Activated B cell treated with CpG ODN at 0.5 μM for 24 hours (primary cell): ENCODE measurements around the gene TCF23. TPM values are rescaled to one million over a fixed set of nuclear protein-coding genes. Genes with fewer than 3 reads are reported as not detected.

ENCODE experiments used
- ATAC-seq: fragments of 200-7000 bp; cut with Tn5 transposase; one replicate; pipeline ENCODE4 v1.10.0; 2021; ENCODE audit warnings: low read depth, mild to moderate bottlenecking, moderate library complexity
- CTCF ChIA-PET: fragments of 350-600 bp; sonication (Branson Sonifier 250); formaldehyde crosslinking; loops from one replicate; lab custom pipeline; 2021; ENCODE audit warnings: antibody characterized with exemption; lab: Charles Lee
- POLR2A ChIA-PET: fragments of 350-600 bp; sonication (Branson Sonifier 250); formaldehyde crosslinking; loops from one replicate; lab custom pipeline; 2021; ENCODE audit warnings: antibody characterized with exemption; lab: Charles Lee
- DNase-seq: peaks from one replicate; pipeline ENCODE4 v3.0.0; 2022
- H3K27ac Mint-ChIP-seq: one replicate; pipeline ENCODE4 v1.8.0; 2020; ENCODE audit warnings: mixed read lengths
- H3K27me3 Mint-ChIP-seq: one replicate; pipeline ENCODE4 v1.8.0; 2021; ENCODE audit warnings: mixed read lengths
- H3K36me3 Mint-ChIP-seq: one replicate; pipeline ENCODE4 v1.8.0; 2021; ENCODE audit warnings: low read depth, mixed read lengths
- H3K4me1 Mint-ChIP-seq: one replicate; pipeline ENCODE4 v1.8.0; 2021; ENCODE audit warnings: mixed read lengths
- H3K4me3 Mint-ChIP-seq: one replicate; pipeline ENCODE4 v1.8.0; 2020; ENCODE audit warnings: mild to moderate bottlenecking, mixed read lengths
- H3K9me3 Mint-ChIP-seq: one replicate; pipeline ENCODE4 v1.8.0; 2020; ENCODE audit warnings: mixed read lengths
- intact Hi-C: fragments of 100-400 bp; cut with micrococcal nuclease; formaldehyde crosslinking; loops from one replicate; pipeline ENCODE4 v1.15.1; 2024
- total RNA-seq: library from RNA; stranded (reverse); gene quantifications from 2 replicates; pipeline ENCODE4 v1.2.3, GENCODE V29; 2022
- TF ChIP-seq, protein P1 (sequence below): fragments of 200-600 bp; IDR thresholded peaks from one replicate; pipeline ENCODE4 v1.8.0; 2022; ENCODE audit warnings: antibody characterized with exemption, mild to moderate bottlenecking

Gene TCF23
- total RNA-seq, 1 donor from 2014 or later = 0.07 TPM

DNA sequence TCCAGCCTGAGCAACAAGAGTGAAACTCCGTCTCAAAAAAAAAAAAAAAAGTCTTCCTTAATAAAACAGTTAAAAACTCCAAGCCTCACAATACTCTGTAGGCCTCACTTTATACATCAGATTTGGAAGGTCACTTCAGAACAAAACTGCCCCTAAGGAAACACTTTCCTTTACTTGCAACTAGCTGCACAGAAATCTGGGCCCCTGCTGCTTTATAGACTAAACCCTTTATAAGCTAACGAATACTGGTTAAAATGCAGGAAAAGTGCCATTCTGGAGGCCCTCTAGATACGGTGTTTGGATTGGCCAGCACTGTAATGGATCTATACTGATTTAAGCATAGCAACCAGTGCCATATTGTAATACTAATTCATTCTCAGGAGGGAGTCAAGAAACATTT lies 23.7 kb upstream of the TCF23 start:
- no peak overlapping the region for H3K27ac Mint-ChIP-seq
- POLR2A ChIA-PET = interaction anchor here (3.5 kb wide), 1 partner anchor 9 kb away, joined by 32 read pairs; the partner anchor contains the start of gene PREB
- no peak overlapping the region for H3K4me3 Mint-ChIP-seq

DNA sequence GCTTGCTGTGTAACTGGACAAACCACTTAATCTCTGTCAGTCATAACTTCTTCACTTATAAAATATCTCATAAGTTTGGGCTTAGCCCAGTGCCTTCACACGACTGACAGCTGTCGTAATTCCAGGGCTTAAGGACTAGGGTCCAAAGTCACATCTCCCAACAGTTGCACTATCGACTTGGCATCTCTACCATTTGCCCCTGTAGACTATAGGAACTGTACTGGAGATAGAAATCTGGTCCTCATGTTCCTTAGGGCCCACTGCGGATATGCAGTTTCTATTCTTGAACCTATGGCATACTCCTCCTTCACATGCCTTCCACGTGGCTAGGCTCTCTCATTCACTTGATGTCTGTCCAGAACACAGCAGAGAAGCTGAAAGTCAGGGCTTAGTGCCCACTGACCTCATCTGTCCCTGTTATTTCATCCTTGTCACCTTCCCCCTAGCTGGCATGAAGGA lies 22.5 kb upstream of the TCF23 start:
- ChIA-PET CTCF (no interaction called here), POLR2A (interaction anchor here (0.7 kb wide), 1 partner anchor 40 kb away, joined by 3 read pairs; the partner anchor contains the start of gene KHK)
- H3K4me3 Mint-ChIP-seq = no peak overlapping the region
- intact Hi-C loops = no loop called here
- peaks cover 5% of the 10 kb centered on the region for H3K27me3 Mint-ChIP-seq
- TF ChIP-seq, protein P1, sequence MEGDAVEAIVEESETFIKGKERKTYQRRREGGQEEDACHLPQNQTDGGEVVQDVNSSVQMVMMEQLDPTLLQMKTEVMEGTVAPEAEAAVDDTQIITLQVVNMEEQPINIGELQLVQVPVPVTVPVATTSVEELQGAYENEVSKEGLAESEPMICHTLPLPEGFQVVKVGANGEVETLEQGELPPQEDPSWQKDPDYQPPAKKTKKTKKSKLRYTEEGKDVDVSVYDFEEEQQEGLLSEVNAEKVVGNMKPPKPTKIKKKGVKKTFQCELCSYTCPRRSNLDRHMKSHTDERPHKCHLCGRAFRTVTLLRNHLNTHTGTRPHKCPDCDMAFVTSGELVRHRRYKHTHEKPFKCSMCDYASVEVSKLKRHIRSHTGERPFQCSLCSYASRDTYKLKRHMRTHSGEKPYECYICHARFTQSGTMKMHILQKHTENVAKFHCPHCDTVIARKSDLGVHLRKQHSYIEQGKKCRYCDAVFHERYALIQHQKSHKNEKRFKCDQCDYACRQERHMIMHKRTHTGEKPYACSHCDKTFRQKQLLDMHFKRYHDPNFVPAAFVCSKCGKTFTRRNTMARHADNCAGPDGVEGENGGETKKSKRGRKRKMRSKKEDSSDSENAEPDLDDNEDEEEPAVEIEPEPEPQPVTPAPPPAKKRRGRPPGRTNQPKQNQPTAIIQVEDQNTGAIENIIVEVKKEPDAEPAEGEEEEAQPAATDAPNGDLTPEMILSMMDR = no peak
- DNase-seq = no peak
- H3K36me3 Mint-ChIP-seq = peaks cover 24% of the 10 kb centered on the region
- H3K4me1 Mint-ChIP-seq = peaks cover 8% of the 10 kb centered on the region
- H3K9me3 Mint-ChIP-seq = no peaks in the 10 kb centered on the region
- no peak for ATAC-seq
- no peak overlapping the region for H3K27ac Mint-ChIP-seq

More for the DNA sequence above, 23.7 kb upstream of the TCF23 start:
- CTCF ChIA-PET = no interaction called here
- intact Hi-C loops = no loop called here
- Mint-ChIP-seq H3K4me1 (peaks cover 8% of the 10 kb centered on the region), H3K9me3 (no peaks in the 10 kb centered on the region), H3K27me3 (peaks cover 11% of the 10 kb centered on the region), H3K36me3 (peaks cover 14% of the 10 kb centered on the region)
- ATAC-seq (no peak), DNase-seq (no peak)
- TF ChIP-seq, protein P1 = no peak

DNA sequence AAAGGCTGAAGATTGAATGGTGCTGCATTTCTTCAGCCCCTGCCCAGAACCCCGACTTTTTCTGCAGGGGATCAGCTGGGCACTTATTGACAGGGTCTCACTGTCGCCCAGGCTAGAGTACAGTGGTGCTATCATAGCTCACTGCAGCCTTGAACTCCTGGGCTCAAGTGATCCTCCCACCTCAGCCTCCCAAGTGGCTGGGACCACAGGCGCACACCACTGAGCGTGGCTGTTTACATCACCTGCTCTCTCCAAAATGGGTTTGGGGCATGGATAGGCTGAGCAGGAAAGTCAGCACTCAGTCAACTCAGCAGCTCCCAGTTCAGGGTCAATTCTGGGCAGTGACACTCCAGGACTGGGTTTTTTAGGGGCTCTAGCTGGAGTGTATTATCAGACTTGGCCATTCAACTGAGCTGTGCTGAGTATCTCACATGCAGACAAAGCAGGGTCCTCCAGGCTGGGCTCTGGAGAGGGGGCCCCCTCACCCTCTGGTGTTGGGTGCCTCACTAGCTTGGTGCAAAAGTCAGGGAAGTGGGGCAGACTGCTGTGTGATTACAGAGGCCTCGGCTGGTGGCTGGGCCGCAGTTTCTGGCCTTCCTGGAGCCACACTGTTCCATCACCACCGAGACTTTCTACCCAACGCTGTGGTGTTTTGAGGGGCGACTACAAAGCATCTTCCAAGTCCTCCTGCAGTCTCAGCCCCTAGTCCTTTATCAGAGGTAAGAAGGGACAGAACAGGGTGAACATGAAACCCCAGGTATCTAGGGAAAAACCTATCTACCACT lies 20.7 kb upstream of the TCF23 start:
- TF ChIP-seq, protein P1 = no peak
- Mint-ChIP-seq H3K36me3 (peaks cover 39% of the 10 kb centered on the region), H3K4me3 (no peak overlapping the region), H3K27me3 (no peaks in the 10 kb centered on the region), H3K9me3 (no peaks in the 10 kb centered on the region), H3K27ac (no peak overlapping the region), H3K4me1 (peaks cover 12% of the 10 kb centered on the region)
- ChIA-PET CTCF (interaction anchor here (0.8 kb wide), 1 partner anchor 30 kb away, joined by 3 read pairs; no protein-coding TSS in a partner anchor), POLR2A (interaction anchor here (0.6 kb wide), 1 partner anchor 667 kb away, joined by 6 read pairs; no protein-coding TSS in a partner anchor)
- intact Hi-C loops = no loop called here
- ATAC-seq (no peak), DNase-seq (no peak)

DNA sequence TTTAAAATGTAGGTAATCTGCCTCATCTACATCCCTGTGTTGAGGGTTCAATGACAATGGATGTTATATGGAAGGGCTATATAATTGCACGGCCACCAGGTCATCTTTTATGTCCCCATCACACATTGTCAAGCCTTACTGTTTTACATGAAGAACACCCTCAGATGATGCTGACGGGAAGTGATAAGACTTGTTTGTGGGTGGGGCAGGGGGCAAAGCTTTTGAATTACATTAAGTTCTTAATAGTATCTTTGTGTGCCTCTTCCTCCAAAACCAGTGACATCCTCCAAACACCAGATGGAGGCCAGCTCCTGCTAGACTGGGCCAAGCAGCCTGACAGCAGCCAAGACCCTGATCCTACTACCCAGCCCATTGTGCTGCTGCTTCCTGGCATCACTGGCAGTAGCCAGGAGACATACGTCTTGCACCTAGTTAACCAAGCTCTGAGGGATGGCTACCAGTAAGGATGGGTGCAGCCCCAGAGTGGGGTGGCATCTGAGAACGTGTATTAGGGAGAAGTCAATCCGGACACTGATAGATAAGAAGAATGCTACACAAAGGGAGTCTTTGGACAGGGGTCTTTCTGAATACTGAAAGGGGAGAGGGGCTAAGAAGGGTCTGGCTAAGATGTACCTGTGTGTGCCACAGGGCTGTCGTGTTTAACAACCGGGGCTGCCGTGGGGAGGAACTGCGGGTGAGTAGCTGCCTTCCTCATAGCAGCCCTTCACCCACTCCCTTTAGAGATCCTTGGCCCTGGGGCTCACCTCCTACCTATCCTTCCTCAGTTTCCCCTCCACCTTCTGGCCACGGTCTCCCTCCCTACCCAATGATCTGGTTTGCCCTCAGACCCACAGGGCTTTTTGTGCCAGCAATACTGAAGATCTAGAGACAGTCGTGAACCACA lies 19.9 kb upstream of the TCF23 start:
- H3K27ac Mint-ChIP-seq = no peak overlapping the region
- H3K4me1 Mint-ChIP-seq = peaks cover 15% of the 10 kb centered on the region
- ATAC-seq (no peak), DNase-seq (no peak)
- intact Hi-C loops = no loop called here
- ChIA-PET POLR2A (interaction anchor here (0.6 kb wide), 1 partner anchor 668 kb away, joined by 6 read pairs; no protein-coding TSS in a partner anchor), CTCF (interaction anchor here (0.8 kb wide), 1 partner anchor 31 kb away, joined by 3 read pairs; no protein-coding TSS in a partner anchor)
- peaks cover 40% of the 10 kb centered on the region for H3K36me3 Mint-ChIP-seq
- TF ChIP-seq, protein P1 = no peak
- no peaks in the 10 kb centered on the region for H3K27me3 Mint-ChIP-seq
- H3K4me3 Mint-ChIP-seq = no peak overlapping the region
- H3K9me3 Mint-ChIP-seq = no peaks in the 10 kb centered on the region
